Suppressor macrophage treated with lipopolysaccharide for 4 hours (primary cell): ENCODE data around the gene PELI2.

Experiments
- DNase-seq: peaks from one replicate; pipeline ENCODE4 v3.0.0-alpha.2; 2020

PELI2 gene

GRCh38 chr14:56268039-56268438 lies 149.8 kb downstream of the PELI2 start:
- no peak for DNase-seq

GRCh38 chr14:56268673-56269072 lies 150.5 kb downstream of the PELI2 start:
- DNase-seq: no peak

- DNase-seq: no peak
Observed at GRCh38 chr14:56270921-56271320, 152.7 kb downstream of the PELI2 start.

GRCh38 chr14:56271970-56272369 lies 153.8 kb downstream of the PELI2 start:
- no peak for DNase-seq

- no peak for DNase-seq
Observed at GRCh38 chr14:56273155-56273554, 154.9 kb downstream of the PELI2 start.

GRCh38 chr14:56273951-56274350 lies 155.7 kb downstream of the PELI2 start:
- no peak for DNase-seq

GRCh38 chr14:56274556-56274955 lies 156.3 kb downstream of the PELI2 start:
- no peak for DNase-seq

- DNase-seq: peak; percentile 9
Observed at GRCh38 chr14:56276108-56276507, 157.9 kb downstream of the PELI2 start.

GRCh38 chr14:56278383-56278782 lies 160.2 kb downstream of the PELI2 start:
- DNase-seq: no peak

- DNase-seq: no peak
Observed at GRCh38 chr14:56280843-56281242, 162.6 kb downstream of the PELI2 start.

GRCh38 chr14:56282179-56282578 lies 164.0 kb downstream of the PELI2 start:
- no peak for DNase-seq

GRCh38 chr14:56284641-56285040 lies 166.4 kb downstream of the PELI2 start:
- no peak for DNase-seq

GRCh38 chr14:56289155-56289554 lies 170.9 kb downstream of the PELI2 start:
- no peak for DNase-seq

- no peak for DNase-seq
Observed at GRCh38 chr14:56290195-56290594, 172.0 kb downstream of the PELI2 start.

GRCh38 chr14:56292970-56293369 lies 174.8 kb downstream of the PELI2 start:
- DNase-seq: no peak

GRCh38 chr14:56293506-56293905 lies 175.3 kb downstream of the PELI2 start:
- DNase-seq: no peak

GRCh38 chr14:56294128-56294527 lies 175.9 kb downstream of the PELI2 start:
- no peak for DNase-seq

- no peak for DNase-seq
Observed at GRCh38 chr14:56295743-56296142, 177.5 kb downstream of the PELI2 start.

GRCh38 chr14:56297449-56297848 lies 179.2 kb downstream of the PELI2 start:
- no peak for DNase-seq

- no peak for DNase-seq
Observed at GRCh38 chr14:56299306-56299984, 181.2 kb downstream of the PELI2 start.

GRCh38 chr14:56300495-56300894 lies 182.3 kb downstream of the PELI2 start:
- DNase-seq: no peak

- DNase-seq: no peak
Observed at GRCh38 chr14:56304456-56304855, 186.2 kb downstream of the PELI2 start.

GRCh38 chr14:56309198-56309597 lies 191.0 kb downstream of the PELI2 start:
- no peak for DNase-seq

- DNase-seq: no peak
Observed at GRCh38 chr14:56310643-56311042, 192.4 kb downstream of the PELI2 start.

GRCh38 chr14:56313789-56314188 lies 195.6 kb downstream of the PELI2 start:
- DNase-seq: no peak
